Measurements from ENCODE around the gene ZC3H7B. TPM values are rescaled to one million over a fixed set of nuclear protein-coding genes. Genes with fewer than 3 reads are reported as not detected.
A peak's percentile ranks its signal among the peaks of the same experiment; 100 is the strongest.

The ZC3H7B gene
- polyA plus RNA-seq, 3 donors = 0.31 to 15.7 (median 0.49) TPM

GRCh38 chr22:41394012-41394356 is 92.7 kb downstream of the ZC3H7B start:
- H3K4me1 Mint-ChIP-seq = no peaks in the 10 kb centered on the region
- Histone ChIP-seq H3K36me3 (replicated peaks in 1 of 2; ENCODE audit: control insufficient read depth in 1 of 2, insufficient read depth in 2 of 2, low read length in 2 of 2) (peaks cover 0 to 19% of the 10 kb centered on the region in 2 donors), H3K27me3 (ENCODE audit: control insufficient read depth in 2 of 2, insufficient read depth in 2 of 2, low read length in 2 of 2) (no peaks in the 10 kb centered on the region), H3K4me2 (replicated peaks; ENCODE audit: extremely low read depth, low read length, poor library complexity, severe bottlenecking) (no peak overlapping the region), H3K4me3 (replicated peaks in 1 of 3; ENCODE audit: low read depth in 2 of 3, low read length in 3 of 3) (no peak overlapping the region), H3K4me1 (ENCODE audit: control insufficient read depth in 1 of 2, insufficient read depth in 2 of 2, low read length in 2 of 2) (no peaks in the 10 kb centered on the region), H3K9me3 (replicated peaks in 1 of 2; ENCODE audit: control insufficient read depth in 1 of 2, insufficient read depth in 1 of 2, low read length in 2 of 2) (no peaks in the 10 kb centered on the region), H4K20me1 (ENCODE audit: insufficient read depth, low read length) (no peaks in the 10 kb centered on the region), H3K9ac (ENCODE audit: insufficient read depth, low read length, poor library complexity, severe bottlenecking) (no peak overlapping the region), H3K27ac (ENCODE audit: low read depth in 1 of 2, low read length in 2 of 2) (no peak overlapping the region), H3K79me2 (ENCODE audit: insufficient read depth, low read length) (no peaks in the 10 kb centered on the region), H2AFZ (ENCODE audit: insufficient read depth, low read depth, low read length, poor library complexity, severe bottlenecking) (no peak overlapping the region)
- H3K36me3 Mint-ChIP-seq = peaks cover 25% of the 10 kb centered on the region in 2 donors
- intact Hi-C loops (cut with micrococcal nuclease) = no loop called here
- H3K4me3 Mint-ChIP-seq = no peak overlapping the region
- no peak for TF ChIP-seq CTCF (IDR thresholded peaks at IDR 0.05)
- no peaks in the 10 kb centered on the region for H3K27me3 Mint-ChIP-seq (ENCODE audit: low read depth in 3 of 3)
- 100% methylated on average over 3 of the region's 11 CpGs for WGBS (ENCODE audit: insufficient coverage)
- H3K9me3 Mint-ChIP-seq = no peaks in the 10 kb centered on the region
- DNase-seq = no peak
- H3K27ac Mint-ChIP-seq = peak overlapping the region in 1 of 7 donors; percentile 2

- DNase-seq = no peak
- Mint-ChIP-seq H3K9me3 (no peaks in the 10 kb centered on the region), H3K27me3 (ENCODE audit: low read depth in 3 of 3) (peaks cover 0 to 1% (median 0%) of the 10 kb centered on the region in 3 donors), H3K4me3 (no peak overlapping the region), H3K4me1 (no peaks in the 10 kb centered on the region), H3K27ac (no peak overlapping the region), H3K36me3 (peaks cover 22 to 25% of the 10 kb centered on the region in 2 donors)
- intact Hi-C loops (cut with micrococcal nuclease) = no loop called here
- no peak overlapping the region for H3K4me3 ChIP-seq (replicated peaks in 1 of 3; ENCODE audit: low read depth in 2 of 3, low read length in 3 of 3)
- H3K4me2 ChIP-seq (replicated peaks; ENCODE audit: extremely low read depth, low read length, poor library complexity, severe bottlenecking) = no peak overlapping the region
- no peak overlapping the region for H3K9ac ChIP-seq (ENCODE audit: insufficient read depth, low read length, poor library complexity, severe bottlenecking)
- H2AFZ ChIP-seq (ENCODE audit: insufficient read depth, low read depth, low read length, poor library complexity, severe bottlenecking) = no peak overlapping the region
- H3K4me1 ChIP-seq (ENCODE audit: control insufficient read depth in 1 of 2, insufficient read depth in 2 of 2, low read length in 2 of 2) = no peaks in the 10 kb centered on the region
- H3K9me3 ChIP-seq (replicated peaks in 1 of 2; ENCODE audit: control insufficient read depth in 1 of 2, insufficient read depth in 1 of 2, low read length in 2 of 2) = no peaks in the 10 kb centered on the region
- TF ChIP-seq CTCF (IDR thresholded peaks at IDR 0.05) = no peak
- H3K36me3 ChIP-seq (replicated peaks in 1 of 2; ENCODE audit: control insufficient read depth in 1 of 2, insufficient read depth in 2 of 2, low read length in 2 of 2) = peaks cover 0 to 19% of the 10 kb centered on the region in 2 donors
- H3K27ac ChIP-seq (ENCODE audit: low read depth in 1 of 2, low read length in 2 of 2) = no peak overlapping the region
- H3K27me3 ChIP-seq (ENCODE audit: control insufficient read depth in 2 of 2, insufficient read depth in 2 of 2, low read length in 2 of 2) = no peaks in the 10 kb centered on the region
- 98% methylated on average over 36 of the region's 37 CpGs for WGBS (ENCODE audit: insufficient coverage)
- no peaks in the 10 kb centered on the region for H3K79me2 ChIP-seq (ENCODE audit: insufficient read depth, low read length)
- H4K20me1 ChIP-seq (ENCODE audit: insufficient read depth, low read length) = no peaks in the 10 kb centered on the region
These were observed 94.4 kb downstream of the ZC3H7B start for GRCh38 chr22:41395531-41396240.

All from CD14-positive monocyte (primary cell).